OCI-LY3 (cell line): ENCODE results near the gene CIZ1.

Experiments used
- CTCF ChIP-seq: fragments of 200-600, 300-600 bp; sonication (generic); IDR thresholded peaks from 2 replicates; pipeline ENCODE4 v1.5.1; 2014; ENCODE audit warnings: antibody characterized with exemption, low read length, low read depth
- EZH2phosphoT487 ChIP-seq: fragments of 200-600 bp; shearing (Covaris generic); IDR thresholded peaks from 2 replicates; pipeline ENCODE4 v1.6.1; 2018; ENCODE audit warnings: antibody characterized with exemption, mixed run types, low read depth

- TF ChIP-seq CTCF (no peak), EZH2phosphoT487 (no peak)
Measured at GRCh38 chr9:128225770-128226411, 34.5 kb upstream of the CIZ1 start.
